Measurements from ENCODE around the gene SLC26A2.

The SLC26A2 gene

DNA sequence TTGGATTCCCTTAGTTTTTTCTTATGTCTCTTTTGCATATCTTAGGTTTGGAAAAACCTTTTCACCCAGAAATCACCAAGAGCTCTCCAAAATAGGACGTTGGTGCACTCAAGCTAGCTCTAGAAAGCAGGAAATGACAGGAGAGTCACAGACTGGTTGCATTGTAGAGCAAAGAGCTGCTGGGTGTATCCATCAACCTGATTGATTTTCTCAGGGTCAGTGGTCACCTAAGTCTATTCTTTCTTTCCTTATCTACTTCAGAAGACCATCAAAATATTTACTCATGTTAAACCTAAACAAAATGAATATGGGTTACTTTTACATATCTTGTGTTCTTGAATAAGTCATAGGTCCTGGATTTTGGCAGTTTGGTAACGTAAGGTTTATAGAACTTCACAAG, 14.9 kb downstream of the SLC26A2 start:
- no peak for DNase-seq (ENCODE audit: low read depth in 2 of 2)
- TF ChIP-seq, protein P1, sequence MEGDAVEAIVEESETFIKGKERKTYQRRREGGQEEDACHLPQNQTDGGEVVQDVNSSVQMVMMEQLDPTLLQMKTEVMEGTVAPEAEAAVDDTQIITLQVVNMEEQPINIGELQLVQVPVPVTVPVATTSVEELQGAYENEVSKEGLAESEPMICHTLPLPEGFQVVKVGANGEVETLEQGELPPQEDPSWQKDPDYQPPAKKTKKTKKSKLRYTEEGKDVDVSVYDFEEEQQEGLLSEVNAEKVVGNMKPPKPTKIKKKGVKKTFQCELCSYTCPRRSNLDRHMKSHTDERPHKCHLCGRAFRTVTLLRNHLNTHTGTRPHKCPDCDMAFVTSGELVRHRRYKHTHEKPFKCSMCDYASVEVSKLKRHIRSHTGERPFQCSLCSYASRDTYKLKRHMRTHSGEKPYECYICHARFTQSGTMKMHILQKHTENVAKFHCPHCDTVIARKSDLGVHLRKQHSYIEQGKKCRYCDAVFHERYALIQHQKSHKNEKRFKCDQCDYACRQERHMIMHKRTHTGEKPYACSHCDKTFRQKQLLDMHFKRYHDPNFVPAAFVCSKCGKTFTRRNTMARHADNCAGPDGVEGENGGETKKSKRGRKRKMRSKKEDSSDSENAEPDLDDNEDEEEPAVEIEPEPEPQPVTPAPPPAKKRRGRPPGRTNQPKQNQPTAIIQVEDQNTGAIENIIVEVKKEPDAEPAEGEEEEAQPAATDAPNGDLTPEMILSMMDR (IDR thresholded peaks at IDR 0.05; ENCODE audit: low read depth, low read length), result no peak
- no peak overlapping the region for H3K4me3 ChIP-seq (replicated peaks in 1 of 2; ENCODE audit: low read depth in 2 of 2, low read length in 2 of 2)

DNA sequence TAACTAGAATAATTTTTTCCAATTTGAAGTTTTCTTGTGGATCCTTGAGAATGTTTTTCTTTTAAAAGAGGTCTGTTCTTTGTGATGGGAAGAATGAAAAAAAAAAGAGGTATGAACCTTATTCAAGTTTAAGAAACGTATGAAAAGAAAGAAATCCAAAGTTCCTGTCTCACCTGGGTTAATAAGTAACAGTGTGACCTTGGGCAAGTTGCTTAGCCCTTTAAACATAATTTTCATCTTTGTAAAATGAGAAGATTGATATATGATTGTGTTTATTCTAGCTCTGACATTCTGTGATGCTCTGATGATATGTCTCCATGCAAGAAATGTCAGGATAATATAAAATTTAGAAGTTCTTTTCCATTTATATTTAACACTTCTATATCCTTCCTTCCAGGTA, 19.3 kb downstream of the SLC26A2 start:
- TF ChIP-seq, protein P1 (IDR thresholded peaks at IDR 0.05; ENCODE audit: low read depth, low read length), result no peak
- DNase-seq (ENCODE audit: low read depth in 2 of 2), result no peak
- H3K4me3 ChIP-seq (replicated peaks in 1 of 2; ENCODE audit: low read depth in 2 of 2, low read length in 2 of 2), result no peak overlapping the region

DNA sequence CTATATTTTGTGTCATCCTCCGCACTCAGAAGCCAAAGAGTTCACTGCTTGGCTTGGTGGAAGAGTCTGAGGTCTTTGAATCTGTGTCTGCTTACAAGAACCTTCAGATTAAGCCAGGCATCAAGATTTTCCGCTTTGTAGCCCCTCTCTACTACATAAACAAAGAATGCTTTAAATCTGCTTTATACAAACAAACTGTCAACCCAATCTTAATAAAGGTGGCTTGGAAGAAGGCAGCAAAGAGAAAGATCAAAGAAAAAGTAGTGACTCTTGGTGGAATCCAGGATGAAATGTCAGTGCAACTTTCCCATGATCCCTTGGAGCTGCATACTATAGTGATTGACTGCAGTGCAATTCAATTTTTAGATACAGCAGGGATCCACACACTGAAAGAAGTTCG, 20.6 kb downstream of the SLC26A2 start:
- TF ChIP-seq, protein P1 (IDR thresholded peaks at IDR 0.05; ENCODE audit: low read depth, low read length), result no peak
- no peak overlapping the region for H3K4me3 ChIP-seq (replicated peaks in 1 of 2; ENCODE audit: low read depth in 2 of 2, low read length in 2 of 2)
- DNase-seq (ENCODE audit: low read depth in 2 of 2), result no peak

DNA sequence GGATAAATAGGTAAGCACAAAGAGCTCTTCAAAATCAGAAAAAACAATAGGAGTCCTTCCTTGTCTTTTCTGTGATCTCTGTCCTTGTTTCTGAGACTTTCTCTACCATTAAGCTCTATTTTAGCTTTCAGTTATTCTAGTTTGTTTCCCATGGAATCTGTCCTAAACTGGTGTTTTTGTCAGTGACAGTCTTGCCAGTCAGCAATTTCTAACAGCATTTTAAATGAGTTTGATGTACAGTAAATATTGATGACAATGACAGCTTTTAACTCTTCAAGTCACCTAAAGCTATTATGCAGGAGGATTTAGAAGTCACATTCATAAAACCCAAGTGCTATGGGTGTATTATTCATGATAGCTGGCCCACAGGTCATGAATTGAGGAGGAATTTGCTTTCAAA, 21.9 kb downstream of the SLC26A2 start:
- DNase-seq (ENCODE audit: low read depth in 2 of 2), result no peak
- TF ChIP-seq, protein P1 (IDR thresholded peaks at IDR 0.05; ENCODE audit: low read depth, low read length), result no peak
- no peak overlapping the region for H3K4me3 ChIP-seq (replicated peaks in 1 of 2; ENCODE audit: low read depth in 2 of 2, low read length in 2 of 2)

GRCh38 chr5:149988126-149988525, 27.6 kb downstream of the SLC26A2 start:
- no peak overlapping the region for H3K4me3 ChIP-seq (replicated peaks in 1 of 2; ENCODE audit: low read depth in 2 of 2, low read length in 2 of 2)
- TF ChIP-seq, protein P1 (IDR thresholded peaks at IDR 0.05; ENCODE audit: low read depth, low read length), result no peak
- no peak for DNase-seq (ENCODE audit: low read depth in 2 of 2)

GRCh38 chr5:149990518-149991376, 30.2 kb downstream of the SLC26A2 start:
- H3K4me3 ChIP-seq (replicated peaks in 1 of 2; ENCODE audit: low read depth in 2 of 2, low read length in 2 of 2), result no peak overlapping the region
- TF ChIP-seq, protein P1 (IDR thresholded peaks at IDR 0.05; ENCODE audit: low read depth, low read length), result peak; percentile 91
- peak; percentile 83 to 85 for DNase-seq (ENCODE audit: low read depth in 2 of 2)
